MM.1S (cell line): ENCODE measurements around the gene TMEM82.

Experiments used
- DNase-seq: peaks from one replicate; pipeline ENCODE4 v3.0.0-alpha.2; 2015
- H2AFZ ChIP-seq: fragments of 300-600 bp; sonication (generic); 2 replicates; pipeline ENCODE4 v1.6.0; 2016; ENCODE audit warnings: antibody characterized with exemption, low read length
- H3F3A ChIP-seq: fragments of 300-600 bp; sonication (generic); 2 replicates; pipeline ENCODE4 v1.6.1; 2016; ENCODE audit warnings: mild to moderate bottlenecking, antibody characterized with exemption, low read length, moderate library complexity, mixed read lengths; ENCODE audit not compliant: insufficient read depth
- H3K27ac ChIP-seq: fragments of 300-600 bp; sonication (generic); 2 replicates; pipeline ENCODE4 v1.5.1; 2016; ENCODE audit warnings: mild to moderate bottlenecking, low read length
- H3K27me3 ChIP-seq: fragments of 300-600 bp; sonication (generic); replicated peaks from 2 replicates; pipeline ENCODE4 v1.6.0; 2016; ENCODE audit warnings: low read length; ENCODE audit not compliant: insufficient read depth
- H3K36me3 ChIP-seq: fragments of 300-600 bp; sonication (generic); replicated peaks from 2 replicates; pipeline ENCODE4 v1.6.1; 2016; ENCODE audit warnings: mild to moderate bottlenecking, low read length, mixed read lengths; ENCODE audit not compliant: insufficient read depth
- H3K4me1 ChIP-seq: fragments of 300-600 bp; sonication (generic); 2 replicates; pipeline ENCODE4 v1.6.1; 2016; ENCODE audit warnings: low read length, mixed read lengths
- H3K4me2 ChIP-seq: fragments of 300-600 bp; sonication (generic); 2 replicates; pipeline ENCODE4 v1.6.0; 2016; ENCODE audit warnings: low read depth, low read length
- H3K4me3 ChIP-seq: fragments of 300-600 bp; sonication (generic); 2 replicates; pipeline ENCODE4 v1.5.1; 2016; ENCODE audit warnings: low read length, mixed read lengths
- H3K79me2 ChIP-seq: fragments of 300-600 bp; sonication (generic); 2 replicates; pipeline ENCODE4 v1.6.1; 2016; ENCODE audit warnings: mixed run types, low read length, mixed read lengths
- H3K9ac ChIP-seq: fragments of 300-600 bp; sonication (generic); 2 replicates; pipeline ENCODE4 v1.6.1; 2016; ENCODE audit warnings: low read length, mixed read lengths
- H3K9me2 ChIP-seq: fragments of 300-600 bp; sonication (generic); replicated peaks from 2 replicates; pipeline ENCODE4 v1.6.1; 2016; ENCODE audit warnings: mild to moderate bottlenecking, low read length, mixed read lengths; ENCODE audit not compliant: insufficient read depth
- H3K9me3 ChIP-seq: fragments of 300-600 bp; sonication (generic); replicated peaks from 2 replicates; pipeline ENCODE4 v1.6.1; 2016; ENCODE audit warnings: mild to moderate bottlenecking, low read length, mixed read lengths; ENCODE audit not compliant: insufficient read depth
- H4K20me1 ChIP-seq: fragments of 300-600 bp; sonication (generic); 2 replicates; pipeline ENCODE4 v1.6.1; 2016; ENCODE audit warnings: mild to moderate bottlenecking, low read length, moderate library complexity, mixed read lengths; ENCODE audit not compliant: insufficient read depth
- EZH2 ChIP-seq: fragments of 300-600 bp; sonication (generic); optimal IDR thresholded peaks from 2 replicates; pipeline ENCODE3; 2017; ENCODE audit warnings: low read depth, mild to moderate bottlenecking, antibody characterized with exemption, low read length, mixed read lengths
- EZH2phosphoT487 ChIP-seq: fragments of 300-600 bp; sonication (generic); IDR thresholded peaks from 2 replicates; pipeline ENCODE4 v1.6.1; 2018; ENCODE audit warnings: antibody characterized with exemption, low read length
- TF ChIP-seq, protein P1 (sequence below): fragments of 300-600 bp; sonication (generic); IDR thresholded peaks from 2 replicates; pipeline ENCODE4 v1.5.1; 2016; ENCODE audit warnings: antibody characterized with exemption, low read length, mixed read lengths

Gene TMEM82

DNA sequence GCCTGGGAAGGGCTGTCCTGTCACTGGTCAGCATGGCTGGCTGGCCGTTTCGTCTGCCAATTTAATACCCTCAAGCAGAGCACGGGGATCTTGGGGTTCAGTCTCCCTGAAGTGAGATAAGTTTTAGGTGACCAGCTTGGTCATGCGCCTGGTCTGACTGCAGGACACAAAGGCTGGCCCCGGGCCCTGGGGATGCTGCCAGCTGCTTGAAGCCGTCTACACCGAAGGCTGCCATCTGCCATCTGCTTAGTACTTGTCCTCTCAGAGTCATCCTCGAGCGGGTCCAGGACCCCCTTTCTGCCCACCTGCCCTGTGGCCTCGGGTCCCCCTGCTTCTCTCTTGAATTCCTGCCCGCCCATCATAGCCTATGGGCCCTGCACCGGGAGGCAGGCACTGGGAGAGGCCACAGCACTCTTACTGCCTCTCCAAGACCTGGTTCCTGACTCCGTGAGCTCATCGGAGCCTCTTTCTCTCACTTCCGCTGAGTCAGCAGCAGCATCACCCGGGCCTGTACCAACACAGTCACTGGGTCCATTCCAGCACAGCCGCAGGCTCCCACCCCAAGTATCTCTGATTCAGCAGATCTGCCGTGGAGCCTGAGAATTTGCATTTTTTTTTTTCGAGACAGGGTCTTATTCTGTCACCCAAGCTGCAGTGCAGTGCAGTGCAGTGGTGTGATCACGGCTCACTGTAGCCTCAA is 23.3 kb downstream of the TMEM82 start:
- no peak overlapping the region for H3K9ac ChIP-seq
- H3K4me3 ChIP-seq: no peak overlapping the region
- H3K4me2 ChIP-seq: no peak overlapping the region

DNA sequence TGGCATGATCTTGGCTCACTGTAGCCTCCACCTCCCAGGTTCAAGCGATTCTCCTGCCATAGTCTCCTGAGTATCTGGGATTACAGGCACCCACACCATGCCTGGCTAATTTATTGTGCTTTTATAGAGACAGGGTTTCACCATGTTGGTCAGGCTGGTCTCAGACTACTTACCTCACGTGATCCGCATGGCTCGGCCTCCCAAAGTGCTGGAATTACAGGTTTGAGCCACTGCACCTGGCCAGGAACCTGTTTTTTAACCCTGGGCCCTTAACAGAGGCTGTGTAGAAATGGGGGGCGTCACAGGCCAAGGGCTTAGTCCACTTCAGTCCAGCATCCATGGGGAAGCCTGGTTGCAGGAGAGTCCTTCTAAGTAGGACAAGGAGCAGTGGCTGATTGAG is 25.6 kb downstream of the TMEM82 start:
- Histone ChIP-seq H3F3A (no peaks in the 10 kb centered on the region), H3K9ac (no peak overlapping the region), H3K36me3 (no peaks in the 10 kb centered on the region), H3K4me2 (no peak overlapping the region), H3K9me3 (no peaks in the 10 kb centered on the region), H3K27ac (no peak overlapping the region), H3K9me2 (no peaks in the 10 kb centered on the region), H3K4me1 (no peaks in the 10 kb centered on the region), H3K27me3 (no peaks in the 10 kb centered on the region), H4K20me1 (no peaks in the 10 kb centered on the region), H3K79me2 (no peaks in the 10 kb centered on the region), H2AFZ (no peak overlapping the region), H3K4me3 (no peak overlapping the region)
- TF ChIP-seq, protein P1, sequence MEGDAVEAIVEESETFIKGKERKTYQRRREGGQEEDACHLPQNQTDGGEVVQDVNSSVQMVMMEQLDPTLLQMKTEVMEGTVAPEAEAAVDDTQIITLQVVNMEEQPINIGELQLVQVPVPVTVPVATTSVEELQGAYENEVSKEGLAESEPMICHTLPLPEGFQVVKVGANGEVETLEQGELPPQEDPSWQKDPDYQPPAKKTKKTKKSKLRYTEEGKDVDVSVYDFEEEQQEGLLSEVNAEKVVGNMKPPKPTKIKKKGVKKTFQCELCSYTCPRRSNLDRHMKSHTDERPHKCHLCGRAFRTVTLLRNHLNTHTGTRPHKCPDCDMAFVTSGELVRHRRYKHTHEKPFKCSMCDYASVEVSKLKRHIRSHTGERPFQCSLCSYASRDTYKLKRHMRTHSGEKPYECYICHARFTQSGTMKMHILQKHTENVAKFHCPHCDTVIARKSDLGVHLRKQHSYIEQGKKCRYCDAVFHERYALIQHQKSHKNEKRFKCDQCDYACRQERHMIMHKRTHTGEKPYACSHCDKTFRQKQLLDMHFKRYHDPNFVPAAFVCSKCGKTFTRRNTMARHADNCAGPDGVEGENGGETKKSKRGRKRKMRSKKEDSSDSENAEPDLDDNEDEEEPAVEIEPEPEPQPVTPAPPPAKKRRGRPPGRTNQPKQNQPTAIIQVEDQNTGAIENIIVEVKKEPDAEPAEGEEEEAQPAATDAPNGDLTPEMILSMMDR: no peak
- no peak for TF ChIP-seq EZH2
- TF ChIP-seq EZH2phosphoT487: no peak
- no peak for DNase-seq

More for the DNA sequence above, 23.3 kb downstream of the TMEM82 start:
- no peaks in the 10 kb centered on the region for H3K9me3 ChIP-seq
- no peaks in the 10 kb centered on the region for H4K20me1 ChIP-seq
- no peaks in the 10 kb centered on the region for H3K36me3 ChIP-seq
- H3K27me3 ChIP-seq: peaks cover 14% of the 10 kb centered on the region
- H3K79me2 ChIP-seq: no peaks in the 10 kb centered on the region
- no peaks in the 10 kb centered on the region for H3K4me1 ChIP-seq
- TF ChIP-seq EZH2phosphoT487 (no peak), EZH2 (no peak)
- TF ChIP-seq, protein P1: no peak
- DNase-seq: peak; percentile 45
- no peaks in the 10 kb centered on the region for H3F3A ChIP-seq
- H3K27ac ChIP-seq: no peak overlapping the region
- H2AFZ ChIP-seq: no peak overlapping the region
- no peaks in the 10 kb centered on the region for H3K9me2 ChIP-seq

DNA sequence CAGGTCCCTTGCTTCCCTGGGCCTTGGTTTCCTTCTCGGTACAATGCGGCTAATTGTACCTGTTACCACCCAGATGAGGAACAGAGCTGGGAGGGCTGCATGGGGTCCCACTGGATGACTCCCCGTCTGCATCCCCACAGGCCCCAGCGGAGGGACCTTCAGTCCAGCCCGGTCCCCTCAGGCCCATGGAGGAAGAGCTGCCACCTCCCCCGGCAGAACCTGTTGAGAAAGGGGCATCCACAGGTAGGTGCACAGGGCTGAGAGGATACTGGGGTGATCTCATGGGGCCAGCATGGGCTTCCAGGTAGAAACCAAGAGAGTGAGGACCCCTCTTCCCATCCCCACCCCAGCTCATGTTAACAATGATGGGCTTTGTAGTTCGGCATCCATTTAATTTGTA is 26.1 kb downstream of the TMEM82 start:
- H3F3A ChIP-seq: no peaks in the 10 kb centered on the region
- no peaks in the 10 kb centered on the region for H3K79me2 ChIP-seq
- H3K9me2 ChIP-seq: no peaks in the 10 kb centered on the region
- no peaks in the 10 kb centered on the region for H3K9me3 ChIP-seq
- no peaks in the 10 kb centered on the region for H3K27me3 ChIP-seq
- TF ChIP-seq EZH2 (no peak), EZH2phosphoT487 (no peak)
- TF ChIP-seq, protein P1: no peak
- H4K20me1 ChIP-seq: no peaks in the 10 kb centered on the region
- no peaks in the 10 kb centered on the region for H3K36me3 ChIP-seq
- H3K4me3 ChIP-seq: no peak overlapping the region
- H3K27ac ChIP-seq: no peak overlapping the region
- H2AFZ ChIP-seq: no peak overlapping the region
- no peaks in the 10 kb centered on the region for H3K4me1 ChIP-seq
- DNase-seq: no peak
- no peak overlapping the region for H3K9ac ChIP-seq
- no peak overlapping the region for H3K4me2 ChIP-seq
